HG03095 (cell line): Measurements from ENCODE around the gene RSAD1.

Source experiments
- ATAC-seq: cut with Tn5 transposase; IDR thresholded peaks from one replicate; pipeline ENCODE4 v1.9.1; 2021; ENCODE audit warnings: moderate library complexity; ENCODE audit not compliant: unreplicated experiment

RSAD1 gene

GRCh38 chr17:50488880-50489279, 10.2 kb downstream of the RSAD1 start:
- ATAC-seq: no peak

GRCh38 chr17:50491505-50491904, 12.8 kb downstream of the RSAD1 start:
- no peak for ATAC-seq

- no peak for ATAC-seq
Measured at GRCh38 chr17:50492214-50492613, 13.6 kb downstream of the RSAD1 start.

GRCh38 chr17:50493744-50494143, 15.1 kb downstream of the RSAD1 start:
- no peak for ATAC-seq

- ATAC-seq: no peak
Measured at GRCh38 chr17:50495217-50495823, 16.7 kb downstream of the RSAD1 start.

- no peak for ATAC-seq
Measured at GRCh38 chr17:50495918-50496317, 17.3 kb downstream of the RSAD1 start.

- ATAC-seq: no peak
Measured at GRCh38 chr17:50498021-50498874, 19.6 kb downstream of the RSAD1 start.

GRCh38 chr17:50499270-50499669, 20.6 kb downstream of the RSAD1 start:
- no peak for ATAC-seq

- ATAC-seq: no peak
Measured at GRCh38 chr17:50499721-50500120, 21.1 kb downstream of the RSAD1 start.

GRCh38 chr17:50501054-50501453, 22.4 kb downstream of the RSAD1 start:
- ATAC-seq: no peak

GRCh38 chr17:50502301-50502990, 23.8 kb downstream of the RSAD1 start:
- no peak for ATAC-seq

GRCh38 chr17:50505591-50506130, 27.0 kb downstream of the RSAD1 start:
- no peak for ATAC-seq

- no peak for ATAC-seq
Measured at GRCh38 chr17:50506298-50506697, 27.6 kb downstream of the RSAD1 start.

- no peak for ATAC-seq
Measured at GRCh38 chr17:50507871-50508572, 29.4 kb downstream of the RSAD1 start, which contains the start of gene MYCBPAP. Gene MYCBPAP, plus strand, starts transcription at chr17:50508439. Its CDS starts 236 bp downstream, at chr17:50508675.

GRCh38 chr17:50508573-50509460, 30.2 kb downstream of the RSAD1 start:
- ATAC-seq: no peak

- ATAC-seq: peak; percentile 76
Measured at GRCh38 chr17:50511058-50511457, 32.4 kb downstream of the RSAD1 start.

- no peak for ATAC-seq
Measured at GRCh38 chr17:50513495-50513894, 34.8 kb downstream of the RSAD1 start.

GRCh38 chr17:50514388-50514787, 35.7 kb downstream of the RSAD1 start:
- ATAC-seq: no peak

- no peak for ATAC-seq
Measured at GRCh38 chr17:50514936-50515702, 36.5 kb downstream of the RSAD1 start.
